Measurements from ENCODE around the gene KCNAB1.

DNA sequence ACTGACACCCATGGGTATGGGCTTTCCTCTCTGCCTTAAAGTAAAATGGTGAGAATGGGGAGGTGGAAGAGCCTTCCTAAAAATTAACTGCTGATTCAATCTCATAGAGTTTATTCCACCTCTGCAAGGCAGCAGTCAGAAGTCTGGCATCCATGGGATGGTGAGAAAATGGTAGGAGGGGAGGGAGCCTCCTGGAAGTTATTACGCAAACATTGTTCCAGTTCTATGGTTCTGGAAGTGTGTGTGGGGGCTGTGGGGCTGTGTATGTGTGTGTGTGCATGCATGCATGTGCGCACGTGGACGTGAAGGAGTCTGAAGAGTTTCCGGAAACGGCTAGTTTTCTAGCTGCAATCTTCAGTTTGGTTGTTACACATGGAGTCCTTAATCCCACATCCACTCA, 177.6 kb downstream of the KCNAB1 start:
- TF ChIP-seq, protein P1, sequence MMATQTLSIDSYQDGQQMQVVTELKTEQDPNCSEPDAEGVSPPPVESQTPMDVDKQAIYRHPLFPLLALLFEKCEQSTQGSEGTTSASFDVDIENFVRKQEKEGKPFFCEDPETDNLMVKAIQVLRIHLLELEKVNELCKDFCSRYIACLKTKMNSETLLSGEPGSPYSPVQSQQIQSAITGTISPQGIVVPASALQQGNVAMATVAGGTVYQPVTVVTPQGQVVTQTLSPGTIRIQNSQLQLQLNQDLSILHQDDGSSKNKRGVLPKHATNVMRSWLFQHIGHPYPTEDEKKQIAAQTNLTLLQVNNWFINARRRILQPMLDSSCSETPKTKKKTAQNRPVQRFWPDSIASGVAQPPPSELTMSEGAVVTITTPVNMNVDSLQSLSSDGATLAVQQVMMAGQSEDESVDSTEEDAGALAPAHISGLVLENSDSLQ (IDR thresholded peaks at IDR 0.05): no peak
- TF ChIP-seq ZNF384 (IDR thresholded peaks at IDR 0.05) (no peak), SUZ12 (IDR thresholded peaks at IDR 0.05) (no peak), BHLHE40 (IDR thresholded peaks at IDR 0.05; ENCODE audit: borderline replicate concordance) (no peak), TARDBP (IDR thresholded peaks at IDR 0.05) (no peak)

Data from HEK293T (cell line).